Testis (tissue), 3 donors: ENCODE data around the gene GNPAT. TPM values are rescaled to one million over a fixed set of nuclear protein-coding genes. Genes with fewer than 3 reads are reported as not detected.

ENCODE experiments used
- DNase-seq: peaks from one replicate; pipeline ENCODE4 v3.0.0-alpha.2; 2019
- H3K27ac ChIP-seq, 2 donors: fragments of 200-600 bp; sonication (generic); one replicate each; pipeline ENCODE4 v1.5.1; 2019
- H3K27me3 ChIP-seq: fragments of 200-600 bp; sonication (generic); one replicate; pipeline ENCODE4 v1.5.1; 2019
- H3K36me3 ChIP-seq: fragments of 200-600 bp; sonication (generic); one replicate; pipeline ENCODE4 v1.5.1; 2017; ENCODE audit warnings: low read depth; ENCODE audit errors: missing control alignments
- H3K4me1 ChIP-seq: fragments of 200-600 bp; sonication (generic); one replicate; pipeline ENCODE4 v1.5.1; 2019
- H3K4me3 ChIP-seq, 2 donors: fragments of 200-600 bp; sonication (generic); one replicate each; pipeline ENCODE4 v1.5.1; 2017 to 2019
- H3K9me3 ChIP-seq: fragments of 200-600 bp; sonication (generic); one replicate; pipeline ENCODE4 v1.5.1; 2017
- POLR2A ChIP-seq: fragments of 450-650 bp; IDR thresholded peaks from one replicate; pipeline ENCODE4 v1.6.1; 2017; ENCODE audit warnings: antibody characterized with exemption, mild to moderate bottlenecking, moderate library complexity
- WGBS, 2 donors: methylation state at CpG; one replicate each; pipeline ENCODE4 v1.1.5; 2018; 5-methylcytosine and 5-hydroxymethylcytosine counted together
- intact Hi-C: fragments of 100-400 bp; cut with DNase I; formaldehyde crosslinking; loops from one replicate; pipeline ENCODE4 v1.15.1; 2023; ENCODE audit warnings: low total_unique reads
- polyA plus RNA-seq: library from polyadenylated mRNA; stranded (reverse); fragments of 350-450 nt; fragmentation: Illumina TruSeq; extraction: RNeasy Lipid Tissue Mini Kit (QIAGEN cat#74804); gene quantifications from one replicate; pipeline ENCODE4 v1.2.3, GENCODE V29; 2014; ENCODE audit warnings: low read depth, low replicate concordance; ENCODE audit not compliant: insufficient read depth
- total RNA-seq, 2 donors: library from RNA; depleted of rRNA; stranded (reverse); fragments of >200 nt; gene quantifications; one replicate each; pipeline ENCODE4 v1.2.3, GENCODE V29; 2016
- TF ChIP-seq, protein P1 (sequence below), 3 experiments: fragments of 450-650 bp in 2 of 3; fragments of 200-600 bp in 1 of 3; sonication (generic) in 1 of 3; IDR thresholded peaks; one replicate each; pipeline ENCODE4 v1.5.1; 2016 to 2019; ENCODE audit warnings: antibody characterized with exemption in 3 of 3, mild to moderate bottlenecking in 2 of 3, moderate library complexity in 1 of 3

GNPAT gene
- total and polyA plus RNA-seq, 3 donors from 2014 or later, result 35.0 to 71.9 (median 43.5) TPM

DNA sequence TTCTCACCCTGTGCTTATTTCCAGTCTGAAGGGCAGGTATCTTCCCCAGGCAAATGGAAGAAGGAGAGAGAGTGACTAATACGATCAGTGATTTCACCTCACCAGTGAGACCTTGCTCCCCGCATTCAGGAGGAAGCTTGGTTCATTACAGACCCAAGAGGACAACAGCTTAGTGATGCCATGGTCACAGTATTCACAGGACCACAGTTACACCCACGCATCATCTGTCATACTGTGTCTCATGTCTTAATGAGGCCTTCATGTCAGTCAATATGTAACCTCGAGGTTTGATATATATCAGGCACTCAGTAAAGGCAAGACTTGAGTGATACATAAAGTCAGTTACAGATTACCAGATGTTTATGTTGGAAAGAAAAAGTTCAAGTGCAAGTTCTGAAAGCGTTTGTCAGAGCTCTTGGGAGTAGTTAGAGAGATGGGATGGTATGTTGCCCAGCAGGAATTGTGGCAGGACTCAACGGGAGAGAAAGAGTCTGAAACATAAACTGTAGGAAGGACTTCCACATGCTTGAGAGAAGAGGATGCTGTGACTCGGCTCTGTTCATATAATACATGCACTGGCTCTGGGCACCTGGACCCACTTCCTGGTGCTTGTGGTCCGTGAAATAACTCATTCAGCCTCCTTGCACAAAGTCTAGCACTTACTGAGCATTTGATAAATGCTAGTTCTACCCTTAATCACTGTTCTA is 33.3 kb downstream of the GNPAT start:
- H3K36me3 ChIP-seq, result no peaks in the 10 kb centered on the region
- no peak for DNase-seq
- H3K9me3 ChIP-seq, result no peaks in the 10 kb centered on the region
- no peak overlapping the region for H3K27ac ChIP-seq
- H3K27me3 ChIP-seq, result no peaks in the 10 kb centered on the region
- intact Hi-C loops, result no loop called here
- no peak overlapping the region for H3K4me3 ChIP-seq
- TF ChIP-seq POLR2A, result no peak
- TF ChIP-seq, protein P1, sequence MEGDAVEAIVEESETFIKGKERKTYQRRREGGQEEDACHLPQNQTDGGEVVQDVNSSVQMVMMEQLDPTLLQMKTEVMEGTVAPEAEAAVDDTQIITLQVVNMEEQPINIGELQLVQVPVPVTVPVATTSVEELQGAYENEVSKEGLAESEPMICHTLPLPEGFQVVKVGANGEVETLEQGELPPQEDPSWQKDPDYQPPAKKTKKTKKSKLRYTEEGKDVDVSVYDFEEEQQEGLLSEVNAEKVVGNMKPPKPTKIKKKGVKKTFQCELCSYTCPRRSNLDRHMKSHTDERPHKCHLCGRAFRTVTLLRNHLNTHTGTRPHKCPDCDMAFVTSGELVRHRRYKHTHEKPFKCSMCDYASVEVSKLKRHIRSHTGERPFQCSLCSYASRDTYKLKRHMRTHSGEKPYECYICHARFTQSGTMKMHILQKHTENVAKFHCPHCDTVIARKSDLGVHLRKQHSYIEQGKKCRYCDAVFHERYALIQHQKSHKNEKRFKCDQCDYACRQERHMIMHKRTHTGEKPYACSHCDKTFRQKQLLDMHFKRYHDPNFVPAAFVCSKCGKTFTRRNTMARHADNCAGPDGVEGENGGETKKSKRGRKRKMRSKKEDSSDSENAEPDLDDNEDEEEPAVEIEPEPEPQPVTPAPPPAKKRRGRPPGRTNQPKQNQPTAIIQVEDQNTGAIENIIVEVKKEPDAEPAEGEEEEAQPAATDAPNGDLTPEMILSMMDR (IDR thresholded peaks at IDR 0.05), result no peak
- no peaks in the 10 kb centered on the region for H3K4me1 ChIP-seq
- WGBS, 2 donors, result 83 to 85% methylated on average over 8 of the region's 8 CpGs

DNA sequence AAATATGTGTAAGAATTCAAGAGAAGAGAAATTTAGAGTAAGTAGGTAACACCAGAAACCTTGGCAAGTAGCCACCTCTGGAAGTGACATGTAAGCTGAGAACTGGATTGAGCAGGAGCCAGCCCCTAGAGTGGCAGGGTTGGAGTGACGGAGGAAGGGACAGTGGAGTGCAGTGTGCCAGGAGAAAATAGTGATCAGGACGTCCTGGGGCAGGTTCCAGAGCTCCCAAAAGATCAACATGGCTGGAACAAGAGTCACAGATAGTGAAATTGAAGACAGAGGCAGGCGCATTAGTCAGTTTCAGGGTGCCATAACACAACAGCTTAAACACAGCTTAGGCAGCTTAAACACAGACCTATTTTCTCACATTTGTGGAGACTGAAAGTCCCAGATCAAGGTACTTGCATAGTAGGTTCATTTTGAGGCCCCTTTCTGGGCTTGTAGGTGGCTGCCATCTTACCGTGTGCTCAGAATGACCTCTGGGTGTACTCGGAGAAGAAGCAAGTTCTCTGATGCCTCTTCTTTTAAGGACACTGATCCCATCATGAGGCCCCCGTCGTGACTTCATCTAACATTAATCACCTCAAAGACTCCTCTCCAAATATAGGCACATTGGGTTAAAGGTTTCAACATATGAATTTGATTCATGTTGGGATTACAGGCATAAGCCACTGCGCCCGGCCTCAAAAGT is 37.2 kb downstream of the GNPAT start:
- H3K27me3 ChIP-seq, result no peaks in the 10 kb centered on the region
- intact Hi-C loops, result no loop called here
- H3K9me3 ChIP-seq, result no peaks in the 10 kb centered on the region
- no peak overlapping the region for H3K4me3 ChIP-seq
- WGBS, 2 donors, result 92 to 93% methylated on average over 9 of the region's 9 CpGs
- no peaks in the 10 kb centered on the region for H3K4me1 ChIP-seq
- no peak for DNase-seq
- no peak overlapping the region for H3K27ac ChIP-seq
- no peaks in the 10 kb centered on the region for H3K36me3 ChIP-seq
- TF ChIP-seq, protein P1 (IDR thresholded peaks at IDR 0.05), result no peak
- no peak for TF ChIP-seq POLR2A

DNA sequence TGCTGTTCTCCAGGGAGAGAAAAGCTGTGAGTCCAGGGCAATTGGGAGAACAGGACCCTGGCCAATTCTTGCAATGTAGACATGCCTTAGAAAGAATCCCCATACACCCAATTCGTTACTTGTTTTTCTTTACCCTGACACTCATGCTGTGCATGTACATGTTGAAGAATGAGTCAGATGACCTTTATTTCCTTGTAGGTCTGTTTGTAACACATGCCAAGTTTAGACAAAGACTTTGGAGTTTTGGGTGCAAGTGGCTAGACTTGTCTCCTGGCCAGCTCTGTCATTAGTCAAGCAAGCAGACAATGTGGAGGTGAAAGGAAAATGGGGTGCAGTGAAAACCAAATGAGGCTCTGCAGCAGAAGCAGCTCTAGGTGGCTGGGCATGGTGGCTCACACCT is 38.1 kb downstream of the GNPAT start:
- TF ChIP-seq, protein P1 (IDR thresholded peaks at IDR 0.05), result no peak
- no peak for TF ChIP-seq POLR2A
- H3K27ac ChIP-seq, result no peak overlapping the region
- DNase-seq, result no peak

DNA sequence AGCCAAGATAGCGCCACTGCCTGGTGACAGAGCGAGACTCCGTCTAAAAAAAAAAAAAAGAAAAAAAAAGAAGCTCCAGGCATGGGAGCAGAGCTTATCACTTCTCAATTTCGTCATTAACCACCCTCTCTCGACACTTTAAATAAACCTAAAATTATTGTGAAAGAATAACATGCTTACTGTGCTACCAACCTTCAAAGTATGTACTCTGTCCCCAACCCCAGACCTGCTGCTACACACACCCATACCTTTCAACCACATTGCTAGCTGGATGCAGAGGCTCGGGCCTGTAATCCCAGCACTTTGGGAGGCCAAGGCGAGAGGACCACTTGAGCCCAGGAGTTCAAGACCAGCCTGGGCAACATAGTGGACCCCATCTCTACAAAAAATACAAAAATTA is 38.7 kb downstream of the GNPAT start:
- H3K27me3 ChIP-seq, result no peaks in the 10 kb centered on the region
- no peaks in the 10 kb centered on the region for H3K36me3 ChIP-seq
- H3K27ac ChIP-seq, result no peak overlapping the region
- WGBS, 2 donors, result 88 to 93% methylated on average over 7 of the region's 7 CpGs
- no peak for TF ChIP-seq POLR2A
- TF ChIP-seq, protein P1 (IDR thresholded peaks at IDR 0.05), result no peak
- intact Hi-C loops, result no loop called here
- H3K9me3 ChIP-seq, result no peaks in the 10 kb centered on the region
- no peaks in the 10 kb centered on the region for H3K4me1 ChIP-seq
- no peak overlapping the region for H3K4me3 ChIP-seq
- no peak for DNase-seq

More for the DNA sequence above, 38.1 kb downstream of the GNPAT start:
- no peaks in the 10 kb centered on the region for H3K27me3 ChIP-seq
- intact Hi-C loops, result no loop called here
- no peaks in the 10 kb centered on the region for H3K9me3 ChIP-seq
- H3K4me1 ChIP-seq, result no peaks in the 10 kb centered on the region
- WGBS, 2 donors, result 71 to 94% methylated on average over 1 of the region's 1 CpG
- H3K4me3 ChIP-seq, result no peak overlapping the region
- no peaks in the 10 kb centered on the region for H3K36me3 ChIP-seq
